Measurements from ENCODE around the gene LPGAT1. TPM values are rescaled to one million over a fixed set of nuclear protein-coding genes. Genes with fewer than 3 reads are reported as not detected.

Gene LPGAT1
- total and polyA plus RNA-seq, 2 of the 13 experiments (the other 11 are each of a cell fraction or from before 2014, with no cell fraction given): 12.1 to 48.3 TPM

DNA sequence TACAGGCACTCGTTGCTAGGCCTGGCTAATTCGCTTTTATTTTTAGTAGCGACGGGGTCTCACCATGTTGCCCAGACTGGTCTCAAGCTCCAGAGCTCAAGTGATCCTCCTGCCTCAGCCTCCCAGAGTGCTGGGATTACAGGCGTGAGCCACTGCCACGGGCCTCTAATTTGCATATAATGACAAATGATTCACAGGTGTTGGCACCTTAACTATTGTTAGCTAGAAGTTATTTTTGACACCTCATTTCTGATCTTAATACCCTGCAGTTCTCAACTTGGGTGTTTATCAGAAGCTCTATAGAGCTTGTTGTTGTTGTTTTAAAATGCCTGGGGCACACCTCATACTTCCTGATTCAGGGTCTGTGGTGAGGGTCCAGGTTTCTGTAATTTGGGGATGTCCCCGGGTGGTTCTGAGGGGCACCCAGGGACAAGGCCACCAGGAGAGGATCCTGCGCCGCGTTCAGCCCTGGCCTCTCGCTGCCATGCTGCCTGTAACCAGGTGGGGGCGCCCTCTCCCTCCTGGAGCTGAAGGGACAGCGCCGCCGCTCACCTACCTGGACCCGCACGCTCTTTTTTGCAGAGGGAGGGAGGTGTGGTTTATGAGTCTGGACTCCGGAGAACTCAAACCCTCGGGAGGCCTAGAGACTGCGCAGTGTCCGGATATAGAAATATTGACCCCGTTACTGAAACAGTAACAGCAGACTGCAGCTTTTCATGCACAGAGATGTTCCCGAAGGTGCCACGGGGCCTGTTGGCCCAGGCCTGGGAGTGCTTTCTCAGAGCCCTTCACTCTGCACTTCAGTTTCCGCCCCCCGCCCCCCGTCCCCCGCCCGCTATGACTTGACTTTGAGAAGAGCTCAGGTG is 132.2 kb downstream of the LPGAT1 start (continued):
- TF ChIP-seq ZBTB40 (IDR thresholded peaks at IDR 0.05): no peak
- no peak for TF ChIP-seq ZBTB40 (CRISPR knock-in tag; IDR thresholded peaks at IDR 0.05)
- TF ChIP-seq POLR2AphosphoS2 (IDR thresholded peaks at IDR 0.05; ENCODE audit: low read depth, low read length): no peak
- no peak for TF ChIP-seq SALL2 (CRISPR knock-in tag; IDR thresholded peaks at IDR 0.05)
- no peak for TF ChIP-seq POLR2G (IDR thresholded peaks at IDR 0.05; ENCODE audit: low read depth, low read length)
- TF ChIP-seq ZMAT5 (CRISPR knock-in tag; IDR thresholded peaks at IDR 0.05; ENCODE audit: borderline replicate concordance, low read depth): no peak
- TF ChIP-seq POLR2AphosphoS5 (IDR thresholded peaks at IDR 0.05; ENCODE audit: low read depth, low read length): no peak
- TF ChIP-seq, protein P1, sequence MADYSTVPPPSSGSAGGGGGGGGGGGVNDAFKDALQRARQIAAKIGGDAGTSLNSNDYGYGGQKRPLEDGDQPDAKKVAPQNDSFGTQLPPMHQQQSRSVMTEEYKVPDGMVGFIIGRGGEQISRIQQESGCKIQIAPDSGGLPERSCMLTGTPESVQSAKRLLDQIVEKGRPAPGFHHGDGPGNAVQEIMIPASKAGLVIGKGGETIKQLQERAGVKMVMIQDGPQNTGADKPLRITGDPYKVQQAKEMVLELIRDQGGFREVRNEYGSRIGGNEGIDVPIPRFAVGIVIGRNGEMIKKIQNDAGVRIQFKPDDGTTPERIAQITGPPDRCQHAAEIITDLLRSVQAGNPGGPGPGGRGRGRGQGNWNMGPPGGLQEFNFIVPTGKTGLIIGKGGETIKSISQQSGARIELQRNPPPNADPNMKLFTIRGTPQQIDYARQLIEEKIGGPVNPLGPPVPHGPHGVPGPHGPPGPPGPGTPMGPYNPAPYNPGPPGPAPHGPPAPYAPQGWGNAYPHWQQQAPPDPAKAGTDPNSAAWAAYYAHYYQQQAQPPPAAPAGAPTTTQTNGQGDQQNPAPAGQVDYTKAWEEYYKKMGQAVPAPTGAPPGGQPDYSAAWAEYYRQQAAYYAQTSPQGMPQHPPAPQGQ (CRISPR knock-in tag; IDR thresholded peaks at IDR 0.05; ENCODE audit: borderline replicate concordance): no peak
- TF ChIP-seq PITX1 (CRISPR knock-in tag; IDR thresholded peaks at IDR 0.05): no peak
- no peak for TF ChIP-seq ZNF296 (CRISPR knock-in tag; conservative IDR thresholded peaks at IDR 0.05)
- TF ChIP-seq SP1 (IDR thresholded peaks at IDR 0.05): no peak
- no peak for TF ChIP-seq SP1 (CRISPR knock-in tag; IDR thresholded peaks at IDR 0.05)
- TF ChIP-seq, protein P2, sequence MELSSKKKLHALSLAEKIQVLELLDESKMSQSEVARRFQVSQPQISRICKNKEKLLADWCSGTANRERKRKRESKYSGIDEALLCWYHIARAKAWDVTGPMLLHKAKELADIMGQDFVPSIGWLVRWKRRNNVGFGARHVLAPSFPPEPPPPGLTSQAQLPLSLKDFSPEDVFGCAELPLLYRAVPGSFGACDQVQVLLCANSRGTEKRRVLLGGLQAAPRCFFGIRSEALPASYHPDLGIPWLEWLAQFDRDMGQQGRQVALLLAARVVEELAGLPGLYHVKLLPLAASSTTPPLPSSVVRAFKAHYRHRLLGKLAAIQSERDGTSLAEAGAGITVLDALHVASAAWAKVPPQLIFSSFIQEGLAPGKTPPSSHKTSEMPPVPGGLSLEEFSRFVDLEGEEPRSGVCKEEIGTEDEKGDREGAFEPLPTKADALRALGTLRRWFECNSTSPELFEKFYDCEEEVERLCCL (CRISPR knock-in tag; IDR thresholded peaks at IDR 0.05; ENCODE audit: borderline replicate concordance): no peak
- TF ChIP-seq CHD2 (IDR thresholded peaks at IDR 0.05; ENCODE audit: low read depth, low read length): no peak
- TF ChIP-seq EED (CRISPR knock-in tag; IDR thresholded peaks at IDR 0.05): no peak

All from HepG2 (cell line).